NCI-H146 treated with DMSO at 0.1 percent for 48 hours (cell line): ENCODE measurements around the gene FRMD4A.
"Not testable (repeated sequence)": the region's sequence is repeated elsewhere in the genome, so short reads cannot be mapped to it uniquely, and the experiment has no call there.

ENCODE experiments used
- DNase-seq: peaks from one replicate; lab custom pipeline; 2025; ENCODE audit not compliant: unreplicated experiment; lab: John Stamatoyannopoulos, UW

Gene FRMD4A

GRCh38 chr10:13734151-13734550, 596.6 kb downstream of the FRMD4A start:
- no peak for DNase-seq

GRCh38 chr10:13733071-13733470, 597.7 kb downstream of the FRMD4A start:
- DNase-seq, result no peak

DNA sequence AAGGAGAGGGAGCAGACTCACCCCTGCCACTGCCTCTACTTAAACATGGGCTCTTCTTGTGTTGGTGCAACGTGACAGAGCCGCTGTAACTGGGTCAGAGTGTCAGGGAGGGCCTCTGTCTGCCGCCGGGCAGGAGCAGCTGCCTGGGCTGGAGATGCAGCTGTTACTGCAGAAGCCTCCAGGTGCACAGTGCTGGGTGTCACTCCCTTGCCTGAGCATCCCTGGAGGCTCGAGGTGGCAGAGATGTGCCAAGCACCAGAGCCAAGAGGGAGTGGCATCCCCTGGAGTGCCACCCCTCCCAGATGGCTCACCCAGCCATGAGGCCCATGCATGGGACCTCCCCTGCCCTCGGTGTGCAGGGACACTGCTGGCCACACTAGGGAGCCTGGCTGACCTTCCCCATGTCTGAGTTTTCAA, 598.3 kb downstream of the FRMD4A start:
- no peak for DNase-seq

GRCh38 chr10:13731799-13732198, 598.9 kb downstream of the FRMD4A start:
- no peak for DNase-seq

- DNase-seq, result no peak
Observed at GRCh38 chr10:13730956-13731355, 599.8 kb downstream of the FRMD4A start.

GRCh38 chr10:13730306-13730652, 600.4 kb downstream of the FRMD4A start:
- no peak for DNase-seq

GRCh38 chr10:13729586-13730305, 601.0 kb downstream of the FRMD4A start:
- DNase-seq, result no peak

GRCh38 chr10:13728898-13729535, 601.7 kb downstream of the FRMD4A start:
- DNase-seq, result no peak

DNA sequence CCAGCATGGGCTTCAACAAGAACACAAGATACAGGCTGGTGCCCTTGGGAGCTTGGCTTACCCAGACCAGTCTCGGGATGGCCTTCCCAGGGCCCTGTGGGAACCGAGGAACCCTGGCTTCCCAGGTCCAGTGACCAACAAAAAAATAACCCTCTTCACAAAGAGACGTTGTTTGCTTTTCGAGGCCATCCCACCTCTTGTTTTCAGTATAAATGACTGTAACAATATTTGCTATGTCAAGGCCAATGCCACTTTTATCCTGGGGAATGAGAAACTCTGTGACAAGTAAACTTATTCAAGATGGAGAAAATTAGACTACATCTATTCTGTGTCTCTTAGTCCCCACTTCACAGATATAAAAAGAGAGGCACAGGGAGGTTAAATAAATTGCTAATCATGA, 605.1 kb downstream of the FRMD4A start:
- DNase-seq, result no peak

DNA sequence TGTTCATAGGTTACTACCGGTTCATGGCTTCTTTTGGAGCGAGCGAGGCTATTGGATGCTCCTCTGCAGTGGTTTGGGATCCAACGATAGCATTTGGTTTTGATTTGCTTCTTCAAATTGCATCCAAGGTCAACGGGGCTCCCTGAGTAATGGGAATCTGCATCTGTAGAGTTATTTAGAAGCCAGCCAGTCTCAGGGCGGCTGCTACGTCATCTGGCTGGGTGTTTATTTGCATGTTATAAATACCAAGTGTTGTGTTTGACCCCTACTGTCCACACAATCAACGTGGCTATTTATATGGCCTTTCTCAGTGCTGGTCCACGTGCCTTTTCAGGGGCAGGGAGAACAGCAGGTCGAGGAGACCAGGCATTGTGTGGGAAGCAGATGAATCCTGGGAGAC, 606.2 kb downstream of the FRMD4A start:
- DNase-seq, result no peak

- no peak for DNase-seq
Observed at GRCh38 chr10:13722747-13723653, 607.7 kb downstream of the FRMD4A start.

- DNase-seq, result no peak
Observed at GRCh38 chr10:13721486-13721885, 609.2 kb downstream of the FRMD4A start.

DNA sequence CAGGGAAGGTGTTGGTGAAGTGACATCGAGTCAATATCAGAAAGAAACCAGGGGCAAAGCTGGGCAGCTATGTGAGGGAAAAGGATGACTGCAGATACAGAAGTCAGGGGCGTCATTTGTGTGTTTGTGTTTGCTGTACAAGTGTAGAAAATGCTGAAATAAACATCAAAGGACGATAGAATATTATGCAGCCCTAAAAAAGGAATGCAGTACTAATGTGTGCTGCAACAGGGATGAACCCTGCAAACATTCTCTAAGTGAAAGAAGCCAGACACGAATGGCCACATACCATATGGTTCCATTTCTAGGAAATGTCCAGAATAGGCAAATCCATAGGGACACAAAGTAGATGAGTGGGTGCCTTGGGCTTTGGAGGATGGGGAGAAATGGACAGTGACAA, 610.0 kb downstream of the FRMD4A start:
- DNase-seq, result no peak

DNA sequence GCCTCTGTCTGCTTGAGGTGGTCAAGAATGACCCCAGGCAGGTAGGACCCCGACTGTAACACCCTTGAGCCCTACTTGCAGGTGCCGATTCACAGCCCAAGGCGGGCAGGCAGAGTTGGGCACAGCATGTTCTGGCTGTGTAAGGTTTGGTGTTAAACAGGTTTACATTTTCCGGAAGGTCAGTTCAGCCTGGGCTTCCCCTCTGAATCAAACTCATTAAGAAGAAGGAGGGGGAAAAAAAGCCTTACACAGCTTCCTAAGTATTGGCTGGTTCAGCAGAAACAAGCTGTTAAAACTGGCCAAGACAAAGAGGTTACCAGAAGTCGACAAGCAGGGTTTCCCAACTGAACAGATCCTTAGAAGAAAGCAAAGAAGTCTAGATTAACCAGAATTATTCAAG, 611.3 kb downstream of the FRMD4A start:
- DNase-seq, result no peak

DNA sequence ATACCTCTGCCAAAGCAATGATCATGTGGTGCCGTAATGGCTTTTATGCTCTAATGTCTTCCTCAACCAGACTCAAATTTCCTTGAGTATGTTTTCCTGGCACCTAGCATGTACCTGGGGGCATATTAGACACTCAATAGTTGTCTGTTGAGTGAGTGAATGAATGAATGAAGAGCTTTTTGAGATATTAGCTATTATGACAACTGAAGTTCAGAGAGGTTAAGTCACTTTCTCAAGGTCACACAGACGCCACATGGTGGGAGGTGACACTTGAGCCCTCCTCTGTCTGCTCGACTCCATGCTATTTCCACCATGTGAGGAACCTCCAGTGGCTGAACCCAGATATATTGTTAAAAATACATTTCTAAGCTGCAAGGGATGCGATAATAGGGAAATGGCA, 611.9 kb downstream of the FRMD4A start:
- no peak for DNase-seq

DNA sequence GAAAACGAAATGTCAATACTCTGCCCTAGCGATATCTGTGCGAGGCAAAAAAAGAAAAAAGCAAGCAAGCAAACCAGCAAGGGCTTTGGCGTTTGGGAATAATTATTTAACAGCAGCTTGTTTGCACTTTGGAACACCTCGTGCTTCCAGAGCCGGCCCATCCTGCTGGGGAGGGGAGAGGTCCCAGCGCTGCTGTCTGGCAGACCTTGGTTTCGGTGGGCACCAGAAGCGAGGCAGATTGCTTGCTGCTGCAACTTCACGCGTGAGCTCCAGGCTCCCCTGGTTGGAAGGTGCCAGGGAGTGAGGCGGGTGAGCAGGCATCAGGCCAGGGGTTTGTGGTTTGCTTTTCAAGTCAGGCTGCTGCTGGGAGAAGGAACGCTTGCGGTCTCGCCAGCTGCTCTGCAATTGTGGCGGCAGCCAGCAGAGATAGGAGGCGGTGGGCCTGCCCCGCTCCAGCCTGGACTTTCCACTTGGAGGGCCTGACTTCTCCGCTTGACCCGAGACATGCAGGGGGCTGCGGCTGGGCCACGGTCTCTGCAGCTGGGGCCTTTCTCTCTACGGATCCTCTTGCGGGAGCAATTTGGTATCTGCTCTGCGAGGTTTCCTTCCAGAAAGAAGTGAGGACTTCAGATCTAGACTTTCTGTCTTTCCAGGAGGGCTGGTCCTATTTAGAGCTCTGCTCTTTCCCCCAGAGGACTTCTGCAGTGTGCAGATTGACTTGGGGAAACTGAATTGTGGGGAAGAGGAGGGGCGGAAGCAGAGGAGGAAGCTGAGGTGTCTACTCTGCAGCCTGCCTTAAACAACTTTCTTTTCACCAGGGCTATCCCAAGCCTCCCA, 612.6 kb downstream of the FRMD4A start:
- no peak for DNase-seq

DNA sequence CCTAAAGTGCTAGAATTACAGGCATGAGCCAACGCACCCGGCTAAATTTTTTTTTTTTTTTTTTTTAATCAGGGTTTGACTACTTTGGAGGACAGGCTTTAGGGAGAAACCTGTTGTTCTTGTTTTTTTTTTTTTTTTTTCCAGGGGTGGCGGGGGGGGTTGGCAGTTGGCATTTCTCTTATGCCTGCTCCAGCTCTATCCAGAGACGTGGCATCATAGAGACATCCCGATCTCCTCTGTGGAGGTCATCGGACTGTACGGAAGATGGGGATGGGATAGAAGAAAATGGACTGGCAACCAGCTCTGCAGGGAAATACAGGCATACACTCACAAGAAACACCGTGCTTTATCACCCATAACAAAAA, 613.2 kb downstream of the FRMD4A start:
- no peak for DNase-seq

DNA sequence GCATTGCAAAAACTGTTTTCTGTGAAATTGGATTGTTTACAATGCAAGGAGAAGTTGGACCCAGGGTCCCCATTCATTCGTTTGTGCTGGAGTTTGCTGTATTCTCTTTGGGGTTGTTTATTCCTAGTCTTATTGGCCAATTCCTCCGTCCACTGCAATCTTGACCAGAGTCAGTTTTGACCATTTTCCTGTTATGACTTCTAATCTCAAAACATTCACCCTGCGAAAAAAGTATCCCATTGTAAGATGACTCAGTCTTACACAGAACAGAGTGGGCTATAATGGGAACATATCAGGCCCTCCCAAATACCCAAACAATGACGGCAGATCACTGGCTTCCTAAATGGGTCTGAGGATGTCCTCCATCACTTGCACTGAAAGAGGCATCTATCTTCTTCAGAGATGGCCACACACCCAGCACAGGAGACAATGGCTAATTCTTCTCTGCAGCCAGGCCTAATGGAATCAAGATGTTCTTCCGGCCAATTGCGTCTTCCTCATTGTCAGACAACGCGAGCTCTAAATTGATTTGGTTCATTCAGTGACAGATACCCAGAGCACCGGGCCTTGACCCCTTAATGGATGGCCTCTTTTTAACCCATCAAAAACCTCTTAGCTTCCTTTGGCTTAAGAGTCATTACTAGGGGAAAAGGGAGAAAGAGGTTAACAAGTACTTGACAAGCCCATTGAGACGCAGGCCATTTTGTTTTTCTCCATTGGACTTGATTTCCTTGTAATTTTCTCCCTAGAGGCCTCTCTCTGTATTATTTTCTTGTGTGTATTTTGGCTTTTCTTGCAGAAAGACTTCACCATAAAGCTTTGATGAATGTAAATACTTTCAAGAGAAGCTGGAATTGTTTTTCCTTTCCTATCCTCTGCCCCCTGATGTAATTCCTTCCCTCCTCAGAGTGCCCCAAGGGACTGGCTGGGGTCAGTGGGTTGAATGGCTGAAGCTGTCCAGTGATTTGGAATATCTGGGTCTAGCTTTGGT, 614.3 kb downstream of the FRMD4A start:
- no peak for DNase-seq

DNA sequence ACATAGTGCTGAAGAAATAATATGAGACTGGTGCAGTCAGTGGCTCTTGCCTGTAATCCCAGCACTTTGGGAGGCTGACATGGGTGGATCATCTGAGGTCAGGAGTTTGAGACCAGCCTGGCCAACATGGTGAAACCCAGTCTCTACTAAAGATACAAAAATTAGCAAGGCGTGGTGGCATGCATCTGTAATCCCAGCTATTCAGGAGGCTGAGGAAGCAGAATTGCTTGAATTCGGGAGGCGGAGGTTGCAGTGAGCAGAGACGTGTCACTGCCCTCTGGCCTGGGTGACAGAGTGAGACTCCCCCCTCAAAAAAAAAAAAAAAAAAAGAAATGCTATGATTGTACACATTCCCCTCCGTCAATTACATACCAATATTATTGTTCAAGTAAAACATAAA, 615.1 kb downstream of the FRMD4A start:
- not testable (repeated sequence) for DNase-seq

DNA sequence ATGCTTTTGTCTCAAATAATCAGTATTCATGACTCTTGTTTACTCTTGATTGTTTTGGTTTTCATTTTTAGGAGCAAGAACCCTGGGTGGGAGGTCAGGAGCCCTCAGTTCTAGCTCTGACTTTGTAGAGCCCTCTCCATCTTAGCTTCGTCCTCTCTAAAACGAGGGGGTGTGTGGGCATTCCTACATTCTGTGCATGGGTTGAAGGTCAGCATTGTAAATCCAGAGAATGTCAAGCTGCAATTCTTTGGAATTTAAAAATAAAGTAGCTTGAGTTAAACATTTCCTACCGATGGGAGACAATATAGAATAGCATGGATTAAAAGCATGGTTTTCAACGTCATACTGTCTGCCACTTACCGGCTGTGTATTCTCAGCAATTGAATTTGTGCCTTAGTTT, 615.6 kb downstream of the FRMD4A start:
- DNase-seq, result no peak
